Cardiac fibroblast (primary cell): ENCODE results near the gene RARB.

ENCODE experiments used
- DNase-seq, 2 donors: peaks; one replicate each; pipeline versions ENCODE4 v3.0.0 to v3.0.0-alpha.2; 2010; ENCODE audit warnings: low read depth in 2 of 2
- H3K4me3 ChIP-seq, 2 donors: replicated peaks in 1 of 2; 1 replicate in 1 of 2; 2 replicates in 1 of 2; pipeline ENCODE4 v1.5.1; 2011; ENCODE audit warnings: low read depth in 2 of 2, low read length in 2 of 2, mild to moderate bottlenecking in 2 of 2, moderate library complexity in 1 of 2
- CTCF ChIP-seq: IDR thresholded peaks from one replicate; pipeline ENCODE4 v1.5.1; 2011; ENCODE audit warnings: low read depth, mild to moderate bottlenecking, low read length, inconsistent platforms

Gene RARB

DNA sequence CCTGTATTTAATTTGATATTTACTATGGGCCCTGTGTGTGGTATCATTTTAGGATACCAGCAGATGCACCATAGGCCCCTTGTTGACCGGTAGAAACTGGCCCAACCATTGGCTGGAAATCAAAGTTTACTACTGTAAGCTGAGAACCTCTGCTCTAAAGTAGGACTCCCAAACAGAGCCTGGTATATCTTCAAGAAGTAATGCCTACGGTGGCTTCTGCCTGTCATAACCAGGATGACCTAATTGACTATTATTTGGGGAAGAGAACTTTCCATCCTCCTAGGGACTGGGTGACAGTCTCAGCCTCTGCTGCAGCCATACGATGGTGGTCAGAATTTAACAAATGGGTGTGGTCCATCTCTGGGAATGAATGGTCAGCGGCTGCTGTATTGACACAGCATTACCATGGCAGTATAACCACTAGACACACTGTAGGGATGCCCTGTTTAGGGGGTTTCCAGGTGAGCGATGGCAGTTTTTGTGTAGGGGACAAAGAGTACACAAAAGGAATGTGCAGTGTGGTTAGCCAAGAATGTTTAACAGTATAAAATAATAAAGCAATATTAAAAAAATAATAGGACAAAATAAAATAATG lies 37.3 kb downstream of the RARB start:
- DNase-seq, result peak in 1 of 2 donors; percentile 50
- no peak for TF ChIP-seq CTCF

DNA sequence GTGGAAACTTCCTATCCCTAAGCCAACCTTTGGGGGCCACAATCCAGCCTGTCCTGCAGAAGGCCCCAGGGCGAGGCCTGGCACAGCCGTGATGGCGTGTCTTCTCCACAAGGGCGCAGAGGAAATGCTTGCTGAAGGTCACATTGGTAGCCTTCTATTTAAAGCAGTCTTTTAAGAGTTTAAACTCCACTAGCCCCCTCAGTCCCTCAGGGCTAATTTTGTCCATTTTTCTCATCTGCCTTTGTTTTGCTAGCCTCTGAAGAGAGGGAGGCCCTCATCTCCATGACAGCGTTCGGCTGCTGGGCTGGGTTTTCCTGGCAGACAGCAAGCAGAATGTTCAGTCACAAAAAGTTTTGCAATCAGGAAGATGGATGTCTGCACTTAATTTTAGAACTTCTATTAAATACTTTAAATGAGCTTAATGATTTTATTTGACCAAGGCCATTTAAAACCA lies 40.8 kb downstream of the RARB start:
- peak; percentile 33 for TF ChIP-seq CTCF
- peak; percentile 82 to 89 for DNase-seq
- no peak overlapping the region for H3K4me3 ChIP-seq

More for the DNA sequence above, 37.3 kb downstream of the RARB start:
- no peak overlapping the region for H3K4me3 ChIP-seq

DNA sequence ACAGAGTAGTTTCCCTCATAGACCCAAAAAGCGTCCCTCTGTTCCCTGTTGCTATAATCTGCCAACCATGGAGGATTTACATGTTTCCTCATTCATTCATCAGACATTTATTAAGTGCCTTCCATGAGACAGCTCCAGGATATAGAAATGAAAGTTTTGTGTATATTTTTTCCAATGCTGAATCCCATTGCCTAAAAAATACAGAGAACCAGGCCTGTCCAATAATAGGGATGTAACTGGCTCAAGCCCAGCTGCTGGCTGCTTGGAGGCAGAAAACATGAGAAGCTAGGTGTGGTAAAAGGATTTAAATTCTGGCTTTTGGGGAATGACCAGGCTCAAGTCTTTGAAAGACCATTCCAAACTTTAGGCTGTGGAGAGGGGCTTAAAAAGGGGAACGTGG lies 41.5 kb downstream of the RARB start:
- no peak for TF ChIP-seq CTCF
- DNase-seq, result no peak
- H3K4me3 ChIP-seq, result no peak overlapping the region

- no peak for TF ChIP-seq CTCF
- peak overlapping the region in 1 of 2 donors; percentile 5 for H3K4me3 ChIP-seq
- peak; percentile 38 to 78 for DNase-seq
These were observed 43.2 kb downstream of the RARB start for GRCh38 chr3:25471081-25471768.

DNA sequence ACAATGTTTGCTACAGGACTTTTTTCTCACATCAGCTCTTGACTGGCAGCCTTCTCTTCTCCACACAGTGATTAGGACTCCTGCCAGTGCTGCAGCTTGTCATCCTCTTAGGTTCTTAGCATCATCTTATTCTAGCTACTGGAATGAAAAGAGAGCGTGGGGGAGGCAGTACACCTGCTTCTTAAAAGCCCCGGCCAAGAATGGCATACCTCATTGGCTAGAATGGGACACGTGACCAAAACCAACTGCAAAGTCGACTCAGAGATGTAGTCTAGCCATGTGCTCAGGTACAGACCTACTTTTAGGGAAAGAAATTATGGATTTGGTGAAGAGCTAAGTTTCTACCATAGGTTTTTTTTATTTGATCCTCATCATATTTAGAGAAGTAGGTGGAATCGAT lies 44.1 kb downstream of the RARB start:
- TF ChIP-seq CTCF, result no peak
- DNase-seq, result no peak
- no peak overlapping the region for H3K4me3 ChIP-seq

- no peak for DNase-seq
- no peak for TF ChIP-seq CTCF
- no peak overlapping the region for H3K4me3 ChIP-seq
These were observed 44.7 kb downstream of the RARB start for GRCh38 chr3:25472731-25473130.
